ENCODE measurements around the gene APLF. TPM values are rescaled to one million over a fixed set of nuclear protein-coding genes. Genes with fewer than 3 reads are reported as not detected.
"Not testable (repeated sequence)": the region's sequence is repeated elsewhere in the genome, so short reads cannot be mapped to it uniquely, and the experiment has no call there.

The APLF gene
- total and polyA plus RNA-seq, 2 donors from 2014 or later: 0.95 to 5.9 TPM

DNA sequence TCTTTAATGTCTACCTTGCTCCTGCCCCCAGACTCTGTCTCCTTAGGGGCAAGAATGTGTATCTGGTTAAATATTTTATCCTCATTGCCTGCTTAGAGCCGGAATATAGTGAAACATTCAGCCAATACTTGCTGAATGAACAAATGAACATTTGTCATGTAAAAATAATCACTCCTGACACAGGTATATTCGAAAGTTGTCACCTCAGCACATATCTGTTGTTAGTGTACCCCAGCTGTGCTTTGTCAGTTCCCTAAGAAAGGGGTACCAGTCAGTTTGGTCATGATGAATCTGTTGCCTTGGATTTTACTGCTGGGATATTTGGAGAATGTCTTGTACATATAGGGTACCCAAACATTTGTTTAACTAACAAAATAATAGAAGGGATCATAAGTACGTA, 99.0 kb downstream of the APLF start:
- intact Hi-C loops (cut with DNase I): no loop called here
- no peaks in the 10 kb centered on the region for H3K36me3 ChIP-seq (ENCODE audit: control insufficient read depth in 2 of 3, insufficient read depth in 3 of 3, low read length in 3 of 3)
- H3K4me3 ChIP-seq (ENCODE audit: low read length in 3 of 3): no peak overlapping the region
- no peaks in the 10 kb centered on the region for H3K4me1 ChIP-seq (ENCODE audit: control insufficient read depth in 2 of 3, insufficient read depth in 2 of 3, low read depth in 1 of 3, low read length in 3 of 3)
- TF ChIP-seq CTCF (IDR thresholded peaks at IDR 0.05; ENCODE audit: borderline replicate concordance, extremely low read depth, insufficient read depth): no peak
- no peak overlapping the region for H3K9ac ChIP-seq (ENCODE audit: low read length in 3 of 3)
- H3K27me3 ChIP-seq (ENCODE audit: control insufficient read depth, insufficient read depth, low read length): no peaks in the 10 kb centered on the region
- no peaks in the 10 kb centered on the region for H3K9me3 ChIP-seq (ENCODE audit: control insufficient read depth in 2 of 3, insufficient read depth in 1 of 3, low read length in 3 of 3)
- DNase-seq (no peak), FAIRE-seq (no peak)
- no peak overlapping the region for H3K27ac ChIP-seq (ENCODE audit: low read depth in 2 of 2, low read length in 2 of 2)

- no peak overlapping the region for H3K4me3 ChIP-seq (ENCODE audit: low read length in 3 of 3)
- no peaks in the 10 kb centered on the region for H3K9me3 ChIP-seq (ENCODE audit: control insufficient read depth in 2 of 3, insufficient read depth in 1 of 3, low read length in 3 of 3)
- no peaks in the 10 kb centered on the region for H3K4me1 ChIP-seq (ENCODE audit: control insufficient read depth in 2 of 3, insufficient read depth in 2 of 3, low read depth in 1 of 3, low read length in 3 of 3)
- H3K36me3 ChIP-seq (ENCODE audit: control insufficient read depth in 2 of 3, insufficient read depth in 3 of 3, low read length in 3 of 3): no peaks in the 10 kb centered on the region
- H3K27ac ChIP-seq (ENCODE audit: low read depth in 2 of 2, low read length in 2 of 2): no peak overlapping the region
- no peak overlapping the region for H3K9ac ChIP-seq (ENCODE audit: low read length in 3 of 3)
- intact Hi-C loops (cut with DNase I): no loop called here
- no peak for FAIRE-seq
- DNase-seq: no peak
- no peak for TF ChIP-seq CTCF (IDR thresholded peaks at IDR 0.05; ENCODE audit: borderline replicate concordance, extremely low read depth, insufficient read depth)
- no peaks in the 10 kb centered on the region for H3K27me3 ChIP-seq (ENCODE audit: control insufficient read depth, insufficient read depth, low read length)
These were observed 100.7 kb downstream of the APLF start for GRCh38 chr2:68568116-68568515.

- no peak for TF ChIP-seq CTCF (IDR thresholded peaks at IDR 0.05; ENCODE audit: borderline replicate concordance, extremely low read depth, insufficient read depth)
- intact Hi-C loops (cut with DNase I): no loop called here
- no peak for DNase-seq
- Histone ChIP-seq H3K4me1 (ENCODE audit: control insufficient read depth in 2 of 3, insufficient read depth in 2 of 3, low read depth in 1 of 3, low read length in 3 of 3) (no peaks in the 10 kb centered on the region), H3K27me3 (ENCODE audit: control insufficient read depth, insufficient read depth, low read length) (no peaks in the 10 kb centered on the region), H3K4me3 (ENCODE audit: low read length in 3 of 3) (no peak overlapping the region), H3K9me3 (ENCODE audit: control insufficient read depth in 2 of 3, insufficient read depth in 1 of 3, low read length in 3 of 3) (no peaks in the 10 kb centered on the region), H3K9ac (ENCODE audit: low read length in 3 of 3) (no peak overlapping the region), H3K27ac (ENCODE audit: low read depth in 2 of 2, low read length in 2 of 2) (no peak overlapping the region), H3K36me3 (ENCODE audit: control insufficient read depth in 2 of 3, insufficient read depth in 3 of 3, low read length in 3 of 3) (no peaks in the 10 kb centered on the region)
- no peak for FAIRE-seq
These were observed 102.2 kb downstream of the APLF start for GRCh38 chr2:68569604-68570003.

DNA sequence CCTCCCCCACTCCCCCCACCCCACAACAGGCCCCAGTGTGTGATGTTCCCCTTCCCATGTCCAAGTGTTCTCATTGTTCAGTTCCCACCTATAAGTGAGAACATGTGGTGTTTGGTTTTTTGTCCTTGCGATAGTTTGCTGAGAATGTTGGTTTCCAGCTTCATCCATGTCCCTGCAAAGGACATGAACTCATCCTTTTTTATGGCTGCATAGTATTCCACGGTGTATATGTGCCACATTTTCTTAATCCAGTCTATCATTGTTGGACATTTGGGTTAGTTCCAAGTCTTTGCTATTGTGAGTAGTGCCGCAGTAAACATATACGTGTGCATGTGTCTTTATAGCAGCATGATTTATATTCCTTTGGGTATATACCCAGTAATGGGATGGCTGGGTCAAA, 103.0 kb downstream of the APLF start:
- H3K4me1 ChIP-seq (ENCODE audit: control insufficient read depth in 2 of 3, insufficient read depth in 2 of 3, low read depth in 1 of 3, low read length in 3 of 3); H3K27ac ChIP-seq (ENCODE audit: low read depth in 2 of 2, low read length in 2 of 2); H3K36me3 ChIP-seq (ENCODE audit: control insufficient read depth in 2 of 3, insufficient read depth in 3 of 3, low read length in 3 of 3); H3K27me3 ChIP-seq (ENCODE audit: control insufficient read depth, insufficient read depth, low read length); H3K9ac ChIP-seq (ENCODE audit: low read length in 3 of 3); H3K9me3 ChIP-seq (ENCODE audit: control insufficient read depth in 2 of 3, insufficient read depth in 1 of 3, low read length in 3 of 3); FAIRE-seq; intact Hi-C loops (cut with DNase I); DNase-seq; H3K4me3 ChIP-seq (ENCODE audit: low read length in 3 of 3): not testable (repeated sequence)
